Measurements from ENCODE around the gene ADGRB3.

DNA sequence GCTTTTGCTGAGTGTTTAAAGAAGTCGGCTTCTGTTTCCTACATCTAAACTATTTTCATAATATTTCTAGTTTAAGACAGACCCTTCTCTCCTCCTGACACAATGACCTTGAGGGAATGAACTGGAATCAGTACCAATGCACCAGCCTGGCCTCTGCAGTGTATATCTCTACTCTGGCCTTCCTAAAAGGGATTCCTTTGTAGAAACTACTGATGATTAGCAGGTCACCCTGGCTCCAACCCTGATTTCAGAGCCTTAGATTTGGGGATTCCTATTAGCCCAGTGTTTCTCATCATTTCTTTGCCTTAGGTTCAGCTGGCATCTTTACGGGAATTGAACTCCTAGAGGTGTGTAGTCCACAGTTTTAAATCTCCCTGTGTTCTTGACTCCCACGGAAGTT lies 75.4 kb downstream of the ADGRB3 start:
- TF ChIP-seq EZH2 (IDR thresholded peaks at IDR 0.05) = no peak
- TF ChIP-seq, protein P1, sequence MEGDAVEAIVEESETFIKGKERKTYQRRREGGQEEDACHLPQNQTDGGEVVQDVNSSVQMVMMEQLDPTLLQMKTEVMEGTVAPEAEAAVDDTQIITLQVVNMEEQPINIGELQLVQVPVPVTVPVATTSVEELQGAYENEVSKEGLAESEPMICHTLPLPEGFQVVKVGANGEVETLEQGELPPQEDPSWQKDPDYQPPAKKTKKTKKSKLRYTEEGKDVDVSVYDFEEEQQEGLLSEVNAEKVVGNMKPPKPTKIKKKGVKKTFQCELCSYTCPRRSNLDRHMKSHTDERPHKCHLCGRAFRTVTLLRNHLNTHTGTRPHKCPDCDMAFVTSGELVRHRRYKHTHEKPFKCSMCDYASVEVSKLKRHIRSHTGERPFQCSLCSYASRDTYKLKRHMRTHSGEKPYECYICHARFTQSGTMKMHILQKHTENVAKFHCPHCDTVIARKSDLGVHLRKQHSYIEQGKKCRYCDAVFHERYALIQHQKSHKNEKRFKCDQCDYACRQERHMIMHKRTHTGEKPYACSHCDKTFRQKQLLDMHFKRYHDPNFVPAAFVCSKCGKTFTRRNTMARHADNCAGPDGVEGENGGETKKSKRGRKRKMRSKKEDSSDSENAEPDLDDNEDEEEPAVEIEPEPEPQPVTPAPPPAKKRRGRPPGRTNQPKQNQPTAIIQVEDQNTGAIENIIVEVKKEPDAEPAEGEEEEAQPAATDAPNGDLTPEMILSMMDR (IDR thresholded peaks at IDR 0.05) = no peak

Data from neural progenitor cell (in vitro differentiated cells).